NCI-H460 (cell line): Measurements from ENCODE around the gene SCGB1D2. TPM values are rescaled to one million over a fixed set of nuclear protein-coding genes. Genes with fewer than 3 reads are reported as not detected.
"Not testable (repeated sequence)": the region's sequence is repeated elsewhere in the genome, so short reads cannot be mapped to it uniquely, and the experiment has no call there.

Experiments
- DNase-seq: peaks from one replicate; pipeline ENCODE4 v3.0.0-alpha.2; 2016; ENCODE audit warnings: low read depth; ENCODE audit errors: extremely low read depth
- polyA plus RNA-seq: library from polyadenylated mRNA; depleted of rRNA; stranded (reverse); fragments of >200 nt; gene quantifications from 2 replicates; pipeline ENCODE4 v1.2.3, GENCODE V29; 2014; cell fraction: nucleus; rRNA removed
- total RNA-seq: library from RNA; depleted of rRNA; stranded (reverse); fragments of >200 nt; shearing (Covaris generic); gene quantifications from 2 replicates; pipeline ENCODE4 v1.2.3, GENCODE V29; 2014; rRNA removed

SCGB1D2 gene, protein sequence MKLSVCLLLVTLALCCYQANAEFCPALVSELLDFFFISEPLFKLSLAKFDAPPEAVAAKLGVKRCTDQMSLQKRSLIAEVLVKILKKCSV
- total RNA-seq: not detected in 2 replicates
- not detected in 2 replicates for polyA plus RNA-seq

DNA sequence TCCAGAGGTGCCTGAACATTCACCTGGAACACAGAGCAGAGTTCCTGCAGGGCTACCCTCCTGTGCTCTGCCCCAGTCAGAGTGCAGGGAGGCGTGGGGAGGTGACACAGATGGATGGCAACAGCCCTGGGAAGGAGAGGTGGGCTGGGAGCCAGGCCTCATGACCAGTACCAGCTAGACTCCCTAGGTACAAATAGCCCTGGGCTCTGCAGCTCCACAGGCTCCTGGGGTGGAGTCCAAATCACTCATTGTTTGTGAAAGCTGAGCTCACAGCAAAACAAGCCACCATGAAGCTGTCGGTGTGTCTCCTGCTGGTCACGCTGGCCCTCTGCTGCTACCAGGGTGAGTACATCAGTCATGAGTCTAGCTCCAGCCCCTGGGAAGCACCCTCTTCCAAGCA is at the start of gene SCGB1D2:
SCGB1D2 (plus strand) TSS at position 219 of the 400 bp plus-strand sequence; CDS start at position 288, 69 bp downstream.
- DNase-seq: no peak

DNA sequence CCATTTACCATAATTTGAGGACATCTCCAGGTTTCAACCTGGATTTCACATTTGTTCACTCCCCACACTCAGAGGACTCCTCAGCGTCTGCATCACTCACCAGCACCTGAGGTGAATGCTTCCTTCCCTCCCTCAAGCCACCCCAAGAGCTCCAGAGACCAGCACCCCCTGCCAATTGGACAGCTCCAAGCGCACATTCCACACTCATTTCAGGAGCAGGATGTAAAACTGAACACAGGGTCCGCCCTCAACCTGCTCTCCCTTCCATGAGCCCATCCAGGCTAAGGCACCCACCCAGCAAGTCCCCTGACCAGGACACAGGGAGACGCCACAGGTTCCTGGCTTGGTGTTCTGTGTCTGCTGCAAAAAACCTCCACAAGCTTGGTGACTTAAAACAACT is 48.1 kb upstream of the SCGB1D2 start:
- no peak for DNase-seq

DNA sequence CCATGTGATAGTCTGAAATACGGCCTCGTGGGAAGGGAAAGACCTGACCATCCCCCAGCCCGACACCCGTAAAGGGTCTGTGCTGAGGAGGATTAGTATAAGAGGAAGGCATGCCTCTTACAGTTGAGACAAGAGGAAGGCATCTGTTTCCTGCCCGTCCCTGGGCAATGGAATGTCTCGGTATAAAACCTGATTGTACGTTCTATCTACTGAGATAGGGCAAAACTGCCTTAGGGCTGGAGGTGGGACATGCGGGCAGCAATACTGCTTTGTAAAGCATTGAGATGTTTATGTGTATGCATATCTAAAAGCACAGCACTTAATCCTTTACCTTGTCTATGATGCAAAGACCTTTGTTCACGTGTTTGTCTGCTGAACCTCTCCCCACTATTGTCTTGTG is 47.0 kb upstream of the SCGB1D2 start:
- not testable (repeated sequence) for DNase-seq

DNA sequence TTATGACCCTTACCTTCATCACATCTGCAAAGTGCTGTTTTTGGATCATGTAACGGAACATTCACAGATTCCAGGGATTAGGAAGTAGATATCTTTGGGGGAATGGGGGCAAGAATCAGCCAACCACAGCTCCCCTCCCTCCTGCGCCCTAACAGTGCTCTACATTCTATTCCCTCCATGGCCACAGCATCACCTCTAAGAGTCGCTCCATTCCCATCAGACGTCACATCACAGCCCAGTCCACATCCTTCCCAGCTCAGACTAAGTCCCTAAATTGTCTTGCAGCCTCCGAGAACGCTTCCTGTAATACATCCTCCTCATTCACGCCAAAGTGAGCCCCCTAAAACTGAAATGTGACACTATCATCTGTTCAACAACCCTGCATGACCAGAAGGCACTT is 46.1 kb upstream of the SCGB1D2 start:
- DNase-seq: no peak

DNA sequence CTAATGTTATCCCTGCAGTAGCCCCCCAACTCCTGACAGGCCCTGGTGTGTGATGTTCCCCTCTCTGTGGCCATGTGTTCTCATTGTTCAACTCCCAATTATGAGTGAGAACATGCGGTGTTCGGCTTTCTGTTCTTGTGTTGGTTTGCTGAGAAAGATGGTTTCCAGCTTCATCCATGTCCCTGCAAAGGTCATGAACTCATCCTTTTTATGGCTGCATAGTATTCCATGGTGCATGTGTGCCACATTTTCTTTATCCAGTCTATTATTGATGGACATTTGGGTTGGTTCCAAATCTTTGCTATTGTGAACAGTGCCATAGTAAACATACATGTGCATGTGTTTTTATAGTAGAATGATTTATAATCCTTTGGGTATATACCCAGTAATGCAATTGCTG is 44.6 kb upstream of the SCGB1D2 start:
- not testable (repeated sequence) for DNase-seq

DNA sequence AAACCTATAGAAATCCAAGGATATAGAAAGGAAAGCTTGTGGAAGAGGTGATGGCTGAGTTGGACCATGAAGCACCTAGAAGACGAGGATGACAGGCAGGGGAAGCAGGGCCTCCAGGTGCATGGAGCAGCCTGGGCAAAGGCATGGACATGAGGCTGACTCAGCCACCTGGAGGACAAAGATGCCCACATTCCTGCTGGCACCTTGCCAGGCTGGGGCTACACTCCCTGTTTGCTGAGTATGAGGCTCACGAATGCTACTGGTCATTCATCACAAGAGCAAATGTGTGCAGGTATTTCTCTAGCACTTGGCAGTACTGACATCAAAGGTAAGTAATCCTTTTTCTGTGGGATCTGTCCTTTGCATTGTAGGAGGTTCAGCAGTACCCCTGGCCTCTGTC is 40.7 kb upstream of the SCGB1D2 start:
- DNase-seq: no peak

DNA sequence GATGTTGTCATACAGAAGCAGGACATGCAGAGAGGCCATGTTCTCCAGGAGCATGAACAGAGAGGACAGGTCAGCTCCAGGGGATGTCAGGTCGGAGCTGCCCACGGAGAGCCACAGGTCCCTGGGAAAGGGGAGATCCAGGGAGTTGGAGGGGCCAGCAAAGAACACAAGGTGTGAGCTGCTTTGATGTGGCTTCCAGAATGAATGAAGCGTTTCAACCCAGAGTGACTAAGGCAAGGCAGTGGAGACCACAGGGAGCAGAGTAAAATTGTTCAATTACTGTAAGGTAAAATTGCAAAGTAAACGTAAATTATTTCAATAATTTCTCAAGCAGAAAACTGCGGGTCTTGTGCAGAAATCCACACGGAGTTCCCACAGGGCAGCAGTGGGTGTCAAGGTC is 39.1 kb upstream of the SCGB1D2 start:
- DNase-seq: no peak

DNA sequence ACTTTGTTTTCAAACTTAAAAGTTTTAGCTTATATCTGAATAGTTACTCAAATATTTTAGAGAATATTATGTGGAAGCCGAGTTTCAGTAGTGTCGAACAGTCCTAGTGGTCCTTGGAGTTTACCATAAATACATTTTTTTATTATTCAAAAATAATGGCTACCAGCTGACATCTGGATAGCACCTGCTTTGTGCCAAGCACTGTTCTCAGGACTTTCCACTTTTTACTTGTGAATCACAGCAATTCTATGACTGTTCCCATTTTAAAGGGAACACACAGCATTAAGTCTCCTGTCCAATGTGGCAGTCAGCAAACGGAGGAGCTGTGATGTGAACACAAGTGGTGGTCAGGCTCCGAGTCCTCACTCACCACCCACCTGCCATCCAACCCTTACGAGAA is 37.6 kb upstream of the SCGB1D2 start:
- DNase-seq: no peak

DNA sequence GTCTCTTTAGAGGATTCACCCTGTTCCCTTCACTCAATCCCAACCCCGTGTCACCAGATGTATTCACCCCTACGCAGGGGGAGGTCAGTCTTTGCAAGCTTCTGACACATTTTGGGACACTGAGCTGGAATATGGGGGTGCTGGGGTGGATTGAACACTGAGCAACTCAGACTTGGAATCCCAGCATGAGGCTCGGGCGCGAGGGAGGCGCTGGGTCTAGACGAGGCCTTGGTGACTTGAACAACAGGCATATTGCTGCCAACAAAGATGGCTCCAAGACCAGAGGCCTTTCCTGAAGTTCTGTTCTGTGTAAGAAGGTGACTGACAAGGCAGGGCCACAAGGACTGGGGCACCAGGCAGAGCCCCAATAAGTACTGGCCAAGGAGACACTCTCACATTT is 36.6 kb upstream of the SCGB1D2 start:
- no peak for DNase-seq

DNA sequence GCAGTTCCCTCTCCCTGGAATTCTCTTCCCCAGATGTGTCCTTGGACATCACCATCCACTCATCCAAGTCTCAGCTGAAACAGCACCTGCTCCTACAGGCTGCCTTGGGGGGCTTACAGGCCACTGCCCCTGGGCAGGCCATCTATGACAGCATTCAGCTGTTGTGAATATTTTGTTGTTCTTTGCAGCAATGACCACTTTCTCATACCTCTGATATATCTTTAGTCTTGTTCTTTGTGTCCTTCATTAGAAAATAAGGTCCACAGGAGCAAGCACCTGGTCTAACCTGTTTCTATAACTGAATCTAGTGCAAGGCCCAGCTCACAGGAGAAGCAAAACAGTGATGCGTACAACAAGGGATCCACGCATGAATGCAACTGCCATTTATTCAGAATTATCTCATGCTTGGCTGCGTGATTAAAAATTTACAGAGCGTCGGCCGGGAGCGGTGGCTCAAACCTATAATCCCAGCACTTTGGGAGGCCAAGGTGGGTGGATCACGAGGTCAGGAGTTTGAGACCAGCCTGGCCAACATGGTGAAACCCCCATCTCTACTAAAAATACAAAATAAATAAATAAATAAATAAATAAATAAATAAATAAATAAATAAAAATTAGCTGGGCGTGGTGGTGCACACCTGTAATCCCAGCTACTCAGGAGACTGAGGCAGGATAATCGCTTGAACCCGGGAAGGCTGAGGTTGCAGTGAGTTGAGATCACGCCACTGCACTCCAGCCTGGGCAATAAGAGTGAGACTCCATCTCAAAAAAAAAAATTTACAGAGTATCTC is 35.6 kb upstream of the SCGB1D2 start:
- not testable (repeated sequence) for DNase-seq

DNA sequence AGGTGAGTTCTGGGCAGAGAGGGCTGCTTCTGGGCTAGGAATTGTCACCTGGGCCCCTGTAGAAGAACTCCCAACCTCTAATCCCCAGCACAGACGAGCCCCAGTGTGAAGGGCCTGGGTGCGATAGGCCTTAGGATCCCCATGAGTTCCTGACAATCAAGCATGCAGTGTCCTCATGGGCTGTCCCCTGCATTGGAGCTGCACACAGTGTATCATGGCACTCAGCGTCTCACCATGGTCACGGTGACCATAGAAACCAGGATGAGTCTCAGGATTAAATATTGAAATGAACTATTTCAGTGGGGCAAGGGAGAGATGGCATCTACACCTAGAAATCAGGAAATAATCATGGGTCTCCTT is 33.3 kb upstream of the SCGB1D2 start:
- DNase-seq: no peak

DNA sequence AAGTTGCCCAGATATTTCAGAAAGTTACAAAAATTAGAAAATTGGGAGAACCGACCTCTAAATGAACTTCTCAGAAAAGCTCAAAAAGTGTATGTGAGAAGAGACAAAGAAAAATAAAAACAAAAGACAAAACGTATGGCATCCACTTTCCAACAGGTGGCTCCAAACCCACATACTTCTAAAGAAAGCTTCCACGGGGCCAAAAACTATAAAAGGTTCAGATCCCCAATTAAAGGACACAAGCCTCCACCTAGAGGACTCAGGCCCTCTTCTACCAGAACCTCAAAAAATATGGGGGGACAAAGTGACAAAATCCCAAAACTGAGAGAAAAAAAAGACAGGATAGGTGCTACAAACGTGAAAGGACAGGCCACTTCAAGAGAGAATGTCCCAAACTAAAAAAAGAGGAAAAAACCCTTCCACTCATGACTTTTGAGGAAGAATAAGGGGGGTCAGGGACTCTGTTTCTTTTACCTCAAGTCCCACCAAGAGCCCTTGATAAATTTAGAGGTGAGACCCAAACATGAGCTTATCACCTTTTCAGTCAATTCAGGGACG is 24.8 kb upstream of the SCGB1D2 start:
- peak; percentile 26 for DNase-seq

DNA sequence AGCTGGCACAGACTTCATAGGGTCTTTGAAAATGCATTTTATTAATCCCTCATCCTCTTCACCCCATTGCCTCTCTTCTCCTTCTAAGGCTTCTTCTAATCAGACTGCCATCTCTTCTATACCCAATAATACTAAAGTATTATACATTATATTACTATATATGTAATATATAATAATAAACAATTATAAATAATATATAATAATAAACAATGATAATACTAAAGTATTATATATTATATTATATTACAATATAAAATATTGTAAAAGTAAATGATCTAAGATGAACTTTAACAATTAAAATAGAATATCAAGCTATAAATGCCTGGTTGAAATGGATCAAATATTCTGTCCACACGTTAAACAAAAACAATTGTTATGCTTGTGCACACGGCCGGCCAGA is 20.5 kb upstream of the SCGB1D2 start:
- DNase-seq: no peak

DNA sequence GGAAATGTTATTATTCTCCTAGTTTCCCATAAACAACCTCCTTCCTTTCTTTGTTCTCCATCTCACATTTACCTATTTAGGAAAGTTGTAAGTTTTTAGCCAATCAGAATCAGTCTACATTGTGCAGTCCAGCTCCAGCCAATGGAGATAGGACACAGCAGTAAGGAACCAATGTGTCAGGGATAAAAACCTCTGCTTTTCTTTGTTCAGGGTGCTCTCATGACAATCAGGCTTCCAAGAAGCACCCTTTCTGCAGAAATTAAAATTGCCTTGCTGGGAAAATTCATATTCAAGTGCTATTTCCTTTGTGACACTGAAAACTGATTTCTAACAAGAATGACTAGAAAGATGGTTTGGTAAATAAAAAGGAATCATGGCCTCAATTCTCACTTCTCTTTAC is 18.9 kb upstream of the SCGB1D2 start:
- DNase-seq: no peak

DNA sequence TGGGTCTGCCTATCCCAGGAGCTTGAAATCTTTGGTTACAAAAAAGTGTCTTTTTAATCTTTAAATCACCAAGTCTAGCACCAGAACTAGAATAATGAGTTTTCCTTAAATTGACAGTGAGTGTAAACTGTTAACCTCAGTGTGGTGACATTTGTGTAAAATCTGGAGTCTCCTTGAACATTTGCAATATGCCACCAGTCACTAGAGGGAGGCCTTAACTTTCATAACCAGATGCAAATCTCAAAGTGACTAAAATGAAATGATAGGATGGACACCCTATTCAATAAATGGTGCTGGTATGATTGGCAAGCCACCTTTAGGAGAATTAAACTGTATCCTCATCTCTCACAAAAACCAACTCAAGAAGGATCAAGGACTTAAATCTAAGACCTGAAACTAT is 8.3 kb upstream of the SCGB1D2 start:
- DNase-seq: no peak

DNA sequence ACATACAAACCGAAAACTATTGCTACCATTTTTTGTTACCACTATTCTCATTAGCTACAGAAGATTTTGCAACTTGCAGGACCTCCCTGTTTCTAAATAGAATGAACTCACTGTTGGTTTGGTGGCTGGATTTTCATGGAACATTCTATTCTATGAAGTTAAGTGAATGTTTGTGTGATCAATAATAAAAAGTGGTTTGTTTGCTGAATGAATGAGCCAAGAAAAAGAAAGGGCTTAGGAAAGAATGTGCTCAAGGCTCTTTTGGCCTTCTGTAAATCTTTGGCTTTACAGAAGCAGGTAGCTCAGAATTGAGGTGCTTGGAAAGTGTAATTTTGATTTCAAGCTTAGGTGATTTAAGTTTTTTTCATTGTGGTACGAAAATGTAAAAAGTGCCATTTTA is 5.9 kb upstream of the SCGB1D2 start:
- no peak for DNase-seq

DNA sequence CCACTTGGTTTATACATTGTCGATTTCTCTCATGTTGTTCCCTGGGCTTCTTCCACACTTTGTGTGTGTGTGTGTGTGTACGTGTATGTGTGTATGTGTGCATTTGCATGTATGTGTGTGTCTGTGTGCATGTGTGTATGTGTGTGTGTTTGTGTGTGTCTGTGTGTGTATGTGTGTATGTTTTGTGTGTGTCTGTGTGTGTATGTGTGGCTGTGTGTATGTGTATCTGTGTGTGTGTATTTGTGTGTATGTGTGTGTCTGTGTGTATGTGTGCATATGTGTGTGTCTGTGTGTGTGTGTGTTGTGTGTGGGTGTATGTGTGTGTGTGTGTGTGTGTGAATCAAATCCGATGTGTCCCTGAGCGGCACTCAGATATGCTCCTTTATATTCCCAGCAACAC is 4.5 kb upstream of the SCGB1D2 start:
- no peak for DNase-seq

DNA sequence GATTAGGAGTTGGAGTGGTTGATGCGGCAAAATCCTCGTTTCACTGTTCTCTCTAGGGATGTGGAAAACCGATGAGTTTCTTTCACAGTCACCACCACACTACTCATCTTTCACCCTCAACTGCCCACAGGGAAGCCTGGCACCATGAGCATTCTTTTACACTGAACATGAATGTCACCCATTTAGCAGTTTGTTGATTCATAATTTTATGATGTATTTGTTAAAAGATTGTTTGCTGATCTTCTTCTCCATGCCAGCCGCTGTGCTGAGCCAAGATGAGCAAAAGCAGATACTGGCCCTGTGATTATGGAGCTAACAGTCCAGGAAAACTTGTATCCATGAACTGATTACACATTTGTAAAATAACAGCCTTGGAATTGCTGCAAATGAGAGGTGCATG is 3.9 kb upstream of the SCGB1D2 start:
- no peak for DNase-seq

DNA sequence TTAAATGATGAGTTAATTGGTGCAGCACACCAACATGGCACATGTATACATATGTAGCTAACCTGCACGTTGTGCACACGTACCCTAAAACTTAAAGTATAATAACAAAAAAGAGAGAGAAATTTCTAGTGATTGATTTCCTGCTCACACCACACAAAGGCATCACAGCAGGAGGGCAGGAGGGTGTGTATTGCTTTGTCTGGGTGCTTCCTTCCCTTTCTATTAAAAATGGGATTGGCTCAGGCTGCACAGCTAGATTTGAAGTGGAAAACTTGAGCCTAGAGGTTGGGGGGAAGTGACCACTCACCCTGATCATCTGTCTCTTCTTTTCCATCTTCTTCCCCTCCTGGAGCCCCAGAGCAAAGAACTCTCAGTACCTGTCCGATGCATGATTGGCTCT is 944 bp upstream of the SCGB1D2 start:
- no peak for DNase-seq

DNA sequence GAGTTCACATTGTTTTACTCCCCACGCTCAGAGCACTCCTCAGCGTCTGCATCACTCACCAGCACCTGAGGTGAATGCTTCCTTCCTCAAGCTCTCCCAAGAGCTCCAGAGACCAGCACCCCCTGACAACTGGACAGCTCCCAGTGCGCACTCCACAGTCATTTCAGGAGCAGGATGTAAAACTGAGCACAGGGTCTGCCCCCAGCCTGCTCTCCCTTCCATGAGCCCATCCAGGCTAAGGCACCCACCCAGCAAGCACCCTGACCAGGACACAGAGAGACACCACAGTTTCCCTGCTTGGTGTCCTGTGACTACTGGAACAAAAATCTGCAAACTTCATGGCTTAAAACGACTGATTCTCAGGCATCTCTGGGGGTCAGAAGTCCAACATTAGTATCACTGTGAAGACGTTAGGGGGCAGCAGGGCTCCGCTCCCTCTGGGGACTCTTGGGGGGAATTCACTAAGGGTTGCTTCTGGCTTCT is 3.3 kb downstream of the SCGB1D2 start:
- DNase-seq: no peak

DNA sequence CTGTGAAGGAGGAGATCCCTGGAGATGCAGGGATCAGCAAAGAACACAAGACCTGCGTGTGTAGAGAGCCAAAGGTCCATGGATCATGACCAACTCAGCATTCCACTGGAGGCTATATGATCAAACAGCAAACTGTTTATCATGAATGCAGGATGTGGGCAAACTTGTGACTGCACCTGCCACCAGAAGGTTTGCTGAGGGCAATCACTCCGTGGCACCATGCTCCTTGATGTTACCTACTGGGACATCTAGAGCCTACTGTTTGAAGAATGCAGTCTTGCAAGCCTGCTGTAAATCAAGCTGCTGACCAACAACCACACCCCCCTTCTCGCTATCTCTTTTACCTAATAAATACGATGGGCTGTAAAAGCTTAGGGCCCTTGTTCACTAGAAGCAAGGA is 9.7 kb downstream of the SCGB1D2 start:
- no peak for DNase-seq

DNA sequence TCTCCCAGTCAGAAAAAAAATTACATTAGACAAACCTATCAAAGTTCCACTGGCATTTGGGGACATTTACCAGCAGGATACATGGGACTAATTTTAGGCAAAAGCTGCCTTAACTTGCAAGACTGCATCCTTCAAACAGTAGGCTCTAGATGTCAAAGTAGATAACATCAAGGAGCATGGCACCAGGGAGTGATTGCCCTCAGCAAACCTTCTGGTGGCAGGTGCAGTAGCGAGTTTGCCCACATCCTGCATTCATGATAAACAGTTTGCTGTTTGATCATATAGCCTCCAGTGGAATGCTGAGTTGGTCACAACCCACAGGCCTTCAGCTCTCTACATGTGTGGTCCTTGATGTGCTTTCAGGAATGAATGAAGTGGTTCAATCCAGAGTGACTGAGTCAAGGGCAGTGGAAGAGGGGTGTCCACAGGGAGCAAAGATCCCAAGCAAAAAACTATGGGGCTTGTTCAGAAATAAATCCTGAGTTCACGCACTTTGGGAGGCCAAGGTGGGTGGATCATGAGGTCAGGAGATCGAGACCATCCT is 12.0 kb downstream of the SCGB1D2 start:
- no peak for DNase-seq
